ENCODE data around the gene NTSR2.
"Not testable (repeated sequence)": the region's sequence is repeated elsewhere in the genome, so short reads cannot be mapped to it uniquely, and the experiment has no call there.

DNA sequence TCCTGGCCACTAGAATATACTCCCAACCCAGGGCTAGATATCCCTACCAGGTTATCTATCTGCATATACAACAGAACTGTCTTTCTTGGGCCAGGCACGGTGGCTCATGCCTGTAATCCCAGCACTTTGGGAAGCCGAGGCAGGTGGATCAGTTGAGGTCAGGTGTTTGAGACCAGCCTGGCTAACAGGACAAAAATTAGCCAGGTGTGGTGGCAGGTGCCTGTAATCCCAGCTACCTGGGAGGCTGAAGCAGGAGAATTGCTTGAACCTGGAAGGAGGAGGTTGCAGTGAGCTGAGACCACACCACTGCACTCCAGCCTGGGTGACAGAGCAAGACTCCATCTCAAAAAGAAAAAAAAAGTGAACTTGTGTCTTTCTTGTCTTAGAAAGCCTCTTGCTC is 9.6 kb downstream of the NTSR2 start:
- not testable (repeated sequence) for TF ChIP-seq CTCF (IDR thresholded peaks at IDR 0.05; ENCODE audit: low read depth, low read length, missing input control); MAX (IDR thresholded peaks at IDR 0.05); RXRA (IDR thresholded peaks at IDR 0.05); HNF4A (conservative IDR thresholded peaks at IDR 0.05)
- TF ChIP-seq, protein P1, sequence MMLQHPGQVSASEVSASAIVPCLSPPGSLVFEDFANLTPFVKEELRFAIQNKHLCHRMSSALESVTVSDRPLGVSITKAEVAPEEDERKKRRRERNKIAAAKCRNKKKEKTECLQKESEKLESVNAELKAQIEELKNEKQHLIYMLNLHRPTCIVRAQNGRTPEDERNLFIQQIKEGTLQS (IDR thresholded peaks at IDR 0.05), result not testable (repeated sequence)
- TF ChIP-seq, protein P2, sequence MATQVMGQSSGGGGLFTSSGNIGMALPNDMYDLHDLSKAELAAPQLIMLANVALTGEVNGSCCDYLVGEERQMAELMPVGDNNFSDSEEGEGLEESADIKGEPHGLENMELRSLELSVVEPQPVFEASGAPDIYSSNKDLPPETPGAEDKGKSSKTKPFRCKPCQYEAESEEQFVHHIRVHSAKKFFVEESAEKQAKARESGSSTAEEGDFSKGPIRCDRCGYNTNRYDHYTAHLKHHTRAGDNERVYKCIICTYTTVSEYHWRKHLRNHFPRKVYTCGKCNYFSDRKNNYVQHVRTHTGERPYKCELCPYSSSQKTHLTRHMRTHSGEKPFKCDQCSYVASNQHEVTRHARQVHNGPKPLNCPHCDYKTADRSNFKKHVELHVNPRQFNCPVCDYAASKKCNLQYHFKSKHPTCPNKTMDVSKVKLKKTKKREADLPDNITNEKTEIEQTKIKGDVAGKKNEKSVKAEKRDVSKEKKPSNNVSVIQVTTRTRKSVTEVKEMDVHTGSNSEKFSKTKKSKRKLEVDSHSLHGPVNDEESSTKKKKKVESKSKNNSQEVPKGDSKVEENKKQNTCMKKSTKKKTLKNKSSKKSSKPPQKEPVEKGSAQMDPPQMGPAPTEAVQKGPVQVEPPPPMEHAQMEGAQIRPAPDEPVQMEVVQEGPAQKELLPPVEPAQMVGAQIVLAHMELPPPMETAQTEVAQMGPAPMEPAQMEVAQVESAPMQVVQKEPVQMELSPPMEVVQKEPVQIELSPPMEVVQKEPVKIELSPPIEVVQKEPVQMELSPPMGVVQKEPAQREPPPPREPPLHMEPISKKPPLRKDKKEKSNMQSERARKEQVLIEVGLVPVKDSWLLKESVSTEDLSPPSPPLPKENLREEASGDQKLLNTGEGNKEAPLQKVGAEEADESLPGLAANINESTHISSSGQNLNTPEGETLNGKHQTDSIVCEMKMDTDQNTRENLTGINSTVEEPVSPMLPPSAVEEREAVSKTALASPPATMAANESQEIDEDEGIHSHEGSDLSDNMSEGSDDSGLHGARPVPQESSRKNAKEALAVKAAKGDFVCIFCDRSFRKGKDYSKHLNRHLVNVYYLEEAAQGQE (IDR thresholded peaks at IDR 0.05), result not testable (repeated sequence)
